Uterus (tissue), 4 donors: ENCODE measurements around the gene CCDC170. TPM values are rescaled to one million over a fixed set of nuclear protein-coding genes. Genes with fewer than 3 reads are reported as not detected.

Experiments
- DNase-seq, 2 donors: peaks; one replicate each; pipeline ENCODE4 v3.0.0-alpha.2; 2019 to 2020
- H3K27ac ChIP-seq, 2 donors: fragments of 200-600 bp; sonication (generic); 1 replicate in 1 of 2; 2 replicates in 1 of 2; pipeline ENCODE4 v1.5.1; 2016 to 2018
- H3K27me3 ChIP-seq, 2 donors: fragments of 200-600 bp; sonication (generic); one replicate each; pipeline ENCODE4 v1.5.1; 2018 to 2019; ENCODE audit warnings: control low read depth in 1 of 2
- H3K36me3 ChIP-seq, 2 donors: fragments of 200-600 bp; sonication (generic); one replicate each; pipeline ENCODE4 v1.5.1; 2019; ENCODE audit warnings: control low read depth in 1 of 2
- H3K4me1 ChIP-seq, 2 donors: fragments of 200-600 bp; sonication (generic); one replicate each; pipeline ENCODE4 v1.5.1; 2018 to 2019; ENCODE audit warnings: control low read depth in 1 of 2
- H3K4me3 ChIP-seq, 2 donors: fragments of 200-600 bp; sonication (generic); 1 replicate in 1 of 2; 2 replicates in 1 of 2; pipeline ENCODE4 v1.5.1; 2018 to 2019; ENCODE audit warnings: mild to moderate bottlenecking in 1 of 2
- H3K9me3 ChIP-seq, 2 donors: fragments of 200-600 bp; sonication (generic); one replicate each; pipeline ENCODE4 v1.5.1; 2019; ENCODE audit warnings: control low read depth in 1 of 2
- POLR2A ChIP-seq, 2 donors: fragments of 450-650 bp; IDR thresholded peaks; one replicate each; pipeline ENCODE4 v1.6.1; 2016; ENCODE audit warnings: antibody characterized with exemption in 2 of 2, mild to moderate bottlenecking in 1 of 2, moderate library complexity in 1 of 2
- intact Hi-C: fragments of 100-400 bp; cut with DNase I; formaldehyde crosslinking; loops from one replicate; pipeline ENCODE4 v1.15.1; 2023; ENCODE audit warnings: low total_unique reads
- total RNA-seq, 4 donors: library from RNA; depleted of rRNA in 3 of 4; stranded (reverse); fragments of >200 nt in 3 of 4; gene quantifications; one replicate each; pipeline versions ENCODE4 v1.1.0 to v1.2.4, GENCODE V29; 2014 to 2023
- TF ChIP-seq, protein P1 (sequence below), 4 experiments: fragments of 200-600 bp in 2 of 4; fragments of 450-650 bp in 2 of 4; sonication (generic) in 2 of 4; IDR thresholded peaks; one replicate each; pipeline ENCODE4 v1.5.1; 2016 to 2019; ENCODE audit warnings: antibody characterized with exemption in 4 of 4, mild to moderate bottlenecking in 2 of 4, moderate library complexity in 1 of 4
- donor health status: DM: yes; HTN: yes; CAD: no.

The CCDC170 gene
- total RNA-seq, 4 donors from 2014 or later = 0.29 to 14.2 (median 4.1) TPM

DNA sequence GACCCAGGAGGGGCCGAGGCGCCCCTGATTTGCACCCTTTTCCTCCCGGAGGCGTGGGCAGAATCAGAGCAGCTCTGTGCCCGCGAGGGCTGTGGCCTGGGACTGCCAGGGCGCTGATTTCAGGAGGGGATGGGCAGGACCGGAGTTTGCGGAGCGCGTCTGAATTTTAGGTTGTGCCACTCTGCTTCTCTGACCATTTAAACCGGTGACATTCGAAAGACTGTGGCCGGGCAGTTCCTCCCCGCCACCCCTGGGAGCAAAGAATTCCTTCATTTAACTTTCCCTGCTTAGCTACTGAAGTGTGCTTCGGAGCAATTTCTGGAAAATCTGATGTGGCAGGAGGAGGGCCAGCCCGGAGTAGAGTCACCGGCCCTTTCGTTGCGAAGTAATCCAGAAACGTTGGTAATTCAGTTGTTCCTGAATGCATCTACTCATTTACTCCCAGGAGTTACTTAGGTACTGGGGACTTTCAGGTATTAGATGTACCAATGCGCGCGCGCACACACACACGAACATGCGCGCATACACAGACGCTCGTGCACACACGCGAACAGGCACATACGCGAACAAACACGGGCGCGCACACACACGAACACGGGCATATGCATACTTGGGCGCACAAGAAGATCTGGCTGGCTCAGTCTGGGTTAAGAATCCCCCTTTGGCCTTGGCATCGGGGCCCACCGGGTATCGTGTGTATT is 568 bp downstream of the CCDC170 start:
- no peaks in the 10 kb centered on the region for H3K36me3 ChIP-seq
- peak; percentile 44 to 48 for DNase-seq
- H3K27me3 ChIP-seq = no peaks in the 10 kb centered on the region
- peak overlapping the region; percentile 69 to 81 for H3K27ac ChIP-seq
- TF ChIP-seq, protein P1, sequence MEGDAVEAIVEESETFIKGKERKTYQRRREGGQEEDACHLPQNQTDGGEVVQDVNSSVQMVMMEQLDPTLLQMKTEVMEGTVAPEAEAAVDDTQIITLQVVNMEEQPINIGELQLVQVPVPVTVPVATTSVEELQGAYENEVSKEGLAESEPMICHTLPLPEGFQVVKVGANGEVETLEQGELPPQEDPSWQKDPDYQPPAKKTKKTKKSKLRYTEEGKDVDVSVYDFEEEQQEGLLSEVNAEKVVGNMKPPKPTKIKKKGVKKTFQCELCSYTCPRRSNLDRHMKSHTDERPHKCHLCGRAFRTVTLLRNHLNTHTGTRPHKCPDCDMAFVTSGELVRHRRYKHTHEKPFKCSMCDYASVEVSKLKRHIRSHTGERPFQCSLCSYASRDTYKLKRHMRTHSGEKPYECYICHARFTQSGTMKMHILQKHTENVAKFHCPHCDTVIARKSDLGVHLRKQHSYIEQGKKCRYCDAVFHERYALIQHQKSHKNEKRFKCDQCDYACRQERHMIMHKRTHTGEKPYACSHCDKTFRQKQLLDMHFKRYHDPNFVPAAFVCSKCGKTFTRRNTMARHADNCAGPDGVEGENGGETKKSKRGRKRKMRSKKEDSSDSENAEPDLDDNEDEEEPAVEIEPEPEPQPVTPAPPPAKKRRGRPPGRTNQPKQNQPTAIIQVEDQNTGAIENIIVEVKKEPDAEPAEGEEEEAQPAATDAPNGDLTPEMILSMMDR (IDR thresholded peaks at IDR 0.05) = no peak
- peak in 1 of 2 donors; percentile 25 for TF ChIP-seq POLR2A (IDR thresholded peaks at IDR 0.05)
- no peaks in the 10 kb centered on the region for H3K9me3 ChIP-seq
- H3K4me3 ChIP-seq = peak overlapping the region; percentile 69 to 72
- no peaks in the 10 kb centered on the region for H3K4me1 ChIP-seq
- intact Hi-C loops = no loop called here

DNA sequence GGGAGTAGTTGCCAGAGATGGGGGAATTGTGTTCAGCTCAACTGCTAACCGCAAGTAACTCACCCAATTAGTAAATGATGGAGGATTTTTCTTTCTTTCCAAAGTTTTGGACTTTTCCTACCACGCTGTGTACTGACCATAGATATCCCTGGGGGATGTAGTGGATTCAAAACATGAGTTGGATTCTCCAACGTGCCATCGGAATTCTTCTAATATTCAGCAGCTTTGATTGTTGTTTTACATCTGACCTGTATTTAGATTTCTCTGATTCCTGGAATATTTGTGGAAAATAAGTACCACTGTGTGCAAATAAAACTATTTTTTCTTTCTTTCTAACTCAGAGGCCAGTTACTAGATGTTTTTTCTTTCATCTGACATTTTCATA is 1.1 kb downstream of the CCDC170 start:
- H3K4me1 ChIP-seq = no peaks in the 10 kb centered on the region
- no peaks in the 10 kb centered on the region for H3K27me3 ChIP-seq
- H3K27ac ChIP-seq = peak overlapping the region; percentile 69 to 81
- intact Hi-C loops = no loop called here
- TF ChIP-seq, protein P1 (IDR thresholded peaks at IDR 0.05) = no peak
- TF ChIP-seq POLR2A (IDR thresholded peaks at IDR 0.05) = no peak
- H3K9me3 ChIP-seq = no peaks in the 10 kb centered on the region
- no peak for DNase-seq
- H3K36me3 ChIP-seq = no peaks in the 10 kb centered on the region
- peak overlapping the region; percentile 69 to 72 for H3K4me3 ChIP-seq

DNA sequence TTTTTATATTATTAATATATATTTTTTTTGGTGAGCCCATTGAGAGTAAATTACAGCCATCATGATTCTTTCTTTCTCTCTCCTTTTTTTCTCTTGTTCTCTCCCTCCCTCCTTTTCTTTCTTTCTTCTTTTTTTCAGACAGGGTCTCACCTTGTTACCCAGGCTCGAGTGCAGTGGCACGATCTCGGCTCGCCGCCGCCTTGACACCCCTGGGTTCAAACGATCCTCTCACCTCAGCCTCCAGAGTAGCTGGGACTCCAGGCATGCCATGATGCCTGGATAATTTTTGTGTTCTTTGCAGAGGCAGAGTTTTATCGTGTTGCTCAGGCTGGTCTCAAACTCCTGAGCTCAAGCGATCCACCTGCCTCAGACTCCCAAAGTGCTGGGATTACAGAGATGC is 1.6 kb downstream of the CCDC170 start:
- H3K27me3 ChIP-seq = no peaks in the 10 kb centered on the region
- no peaks in the 10 kb centered on the region for H3K4me1 ChIP-seq
- H3K36me3 ChIP-seq = no peaks in the 10 kb centered on the region
- no peak overlapping the region for H3K27ac ChIP-seq
- no peak for DNase-seq
- TF ChIP-seq, protein P1 (IDR thresholded peaks at IDR 0.05) = no peak
- no peak for TF ChIP-seq POLR2A (IDR thresholded peaks at IDR 0.05)
- intact Hi-C loops = no loop called here
- H3K4me3 ChIP-seq = peak overlapping the region in 1 of 2 donors; percentile 7
- no peaks in the 10 kb centered on the region for H3K9me3 ChIP-seq

DNA sequence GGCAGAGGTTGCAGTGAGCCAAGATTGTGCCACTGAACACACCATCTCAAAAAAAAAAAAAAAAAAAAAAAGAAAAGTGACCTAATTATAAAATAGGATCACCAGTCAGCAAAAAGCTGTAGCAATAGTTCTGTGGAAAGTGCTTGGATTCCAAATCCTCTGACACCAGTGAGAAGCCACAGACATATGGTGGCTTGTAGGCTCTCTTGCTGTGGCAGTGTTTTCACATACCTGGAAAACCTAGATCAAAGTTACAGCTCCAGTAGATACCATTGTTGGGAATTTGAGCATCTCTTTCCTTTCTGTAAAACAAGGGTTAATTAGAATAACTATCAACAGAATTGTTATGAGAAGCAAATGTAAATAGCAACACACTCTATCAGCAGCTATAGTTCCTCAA is 4.1 kb downstream of the CCDC170 start:
- Histone ChIP-seq H3K27me3 (no peaks in the 10 kb centered on the region), H3K36me3 (no peaks in the 10 kb centered on the region), H3K4me3 (no peak overlapping the region), H3K9me3 (no peaks in the 10 kb centered on the region), H3K4me1 (no peaks in the 10 kb centered on the region), H3K27ac (no peak overlapping the region)
- no peak for DNase-seq
- intact Hi-C loops = no loop called here
- TF ChIP-seq, protein P1 (IDR thresholded peaks at IDR 0.05) = no peak
- TF ChIP-seq POLR2A (IDR thresholded peaks at IDR 0.05) = no peak

DNA sequence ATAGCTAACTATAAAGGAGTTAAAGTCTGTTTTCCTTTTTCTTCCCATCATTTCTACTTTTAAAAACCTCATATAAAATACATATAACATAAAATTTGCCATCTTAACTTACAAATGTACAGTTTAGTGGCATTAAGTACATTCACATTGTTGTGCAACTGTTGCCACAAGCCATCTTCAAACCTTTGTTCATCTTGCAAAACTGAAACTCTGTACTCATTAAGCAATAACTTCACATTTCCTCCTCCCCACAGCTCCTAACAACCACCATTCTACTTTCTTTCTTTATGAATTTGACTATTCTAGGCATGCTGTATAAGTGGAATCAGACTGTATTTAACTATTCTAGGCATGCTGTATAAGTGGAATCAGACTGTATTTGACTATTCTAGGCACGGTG is 4.5 kb downstream of the CCDC170 start:
- Histone ChIP-seq H3K27ac (no peak overlapping the region), H3K36me3 (no peaks in the 10 kb centered on the region), H3K4me1 (no peaks in the 10 kb centered on the region), H3K4me3 (no peak overlapping the region), H3K27me3 (no peaks in the 10 kb centered on the region), H3K9me3 (no peaks in the 10 kb centered on the region)
- intact Hi-C loops = no loop called here
- DNase-seq = no peak
- TF ChIP-seq POLR2A (IDR thresholded peaks at IDR 0.05) = no peak
- TF ChIP-seq, protein P1 (IDR thresholded peaks at IDR 0.05) = no peak
